ENCODE measurements around the gene DCTN4.
"Not testable (repeated sequence)": the region's sequence is repeated elsewhere in the genome, so short reads cannot be mapped to it uniquely, and the experiment has no call there.

The DCTN4 gene

GRCh38 chr5:150758531-150759333 lies at the start of gene DCTN4:
Gene DCTN4, minus strand, starts transcription at chr5:150759017. Its CDS starts 24 bp downstream, at chr5:150758993.
- DNase-seq (ENCODE audit: low spot score in 2 of 2) (peak; percentile 85 to 89), ATAC-seq (ENCODE audit: low read depth) (peak; percentile 88)
- Mint-ChIP-seq H3K27ac (no peak within 1 kb of the TSS), H3K4me1 (peaks cover 11% of the 10 kb centered on the region), H3K9me3 (peaks cover 2% of the 10 kb centered on the region), H3K4me3 (peak within 1 kb of the TSS; percentile 43), H3K36me3 (peaks cover 16% of the 10 kb centered on the region), H3K27me3 (peaks cover 4% of the 10 kb centered on the region)

DNA sequence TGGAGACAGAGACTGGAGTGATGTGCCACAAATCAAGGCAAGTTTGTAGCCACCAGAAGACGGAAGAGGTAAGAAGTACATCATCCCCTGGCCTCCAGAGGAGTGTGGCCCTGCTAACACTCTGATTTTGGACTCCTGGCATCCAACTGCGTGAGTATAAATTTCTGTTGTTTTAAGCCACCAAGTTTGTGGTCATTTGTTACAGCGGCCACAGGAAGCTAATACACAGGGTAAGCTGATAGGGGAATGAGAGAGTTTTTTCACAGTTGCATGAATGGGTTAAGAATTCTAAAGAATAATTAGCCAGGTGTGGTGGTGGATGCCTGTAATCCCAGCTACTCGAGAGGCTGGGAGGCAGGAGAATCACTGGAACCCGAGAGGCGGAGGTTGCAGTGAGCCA lies 45.6 kb upstream of the DCTN4 start:
- DNase-seq (ENCODE audit: low spot score in 2 of 2) (no peak), ATAC-seq (ENCODE audit: low read depth) (no peak)
- H3K27me3 Mint-ChIP-seq: peaks cover 9% of the 10 kb centered on the region
- H3K4me3 Mint-ChIP-seq: no peak overlapping the region
- no peak overlapping the region for H3K27ac Mint-ChIP-seq
- H3K36me3 Mint-ChIP-seq: peaks cover 5% of the 10 kb centered on the region
- peaks cover 4% of the 10 kb centered on the region for H3K9me3 Mint-ChIP-seq
- no peaks in the 10 kb centered on the region for H3K4me1 Mint-ChIP-seq

DNA sequence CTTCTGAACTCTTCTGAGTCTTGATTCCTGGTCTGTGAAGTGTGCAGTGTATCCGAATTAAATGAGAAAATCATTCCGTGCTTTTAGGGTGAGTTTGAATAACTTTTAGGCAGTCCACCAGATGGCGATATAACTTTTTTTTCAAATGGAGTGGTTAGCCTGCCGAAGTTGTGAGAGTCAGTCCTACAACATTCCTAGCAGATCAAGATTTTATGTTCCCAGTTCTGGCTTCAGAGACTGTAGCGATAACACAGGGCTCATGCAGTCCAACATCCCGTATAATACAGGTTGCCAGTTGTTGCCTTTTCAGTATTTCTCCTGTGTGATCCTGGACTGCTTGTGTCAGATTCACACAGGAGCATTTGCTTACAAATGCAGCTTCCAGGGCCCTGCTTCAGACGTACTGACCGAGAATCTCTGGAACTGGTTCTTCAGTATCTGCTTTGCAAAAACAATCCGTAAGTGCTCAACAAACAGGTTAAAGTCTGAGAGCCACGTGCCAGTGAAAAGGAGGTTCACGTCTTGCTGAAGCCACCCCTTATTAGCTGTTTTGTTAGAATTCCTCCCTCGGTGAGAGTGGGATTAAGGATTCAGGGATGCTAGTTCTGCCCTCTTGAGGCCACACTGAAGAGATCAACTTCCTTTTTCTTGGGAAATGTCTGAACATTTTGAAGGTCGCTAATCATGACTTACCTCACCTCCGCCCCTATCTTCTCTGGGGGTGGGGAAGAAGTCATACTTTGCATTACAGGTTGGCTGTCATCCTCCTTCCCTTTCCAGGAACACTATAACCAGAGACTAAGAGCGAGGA lies 42.5 kb upstream of the DCTN4 start:
- peaks cover 5% of the 10 kb centered on the region for H3K36me3 Mint-ChIP-seq
- H3K27ac Mint-ChIP-seq: no peak overlapping the region
- ATAC-seq (ENCODE audit: low read depth): peak; percentile 49
- no peak overlapping the region for H3K4me3 Mint-ChIP-seq
- no peaks in the 10 kb centered on the region for H3K4me1 Mint-ChIP-seq
- no peak for DNase-seq (ENCODE audit: low spot score in 2 of 2)
- H3K27me3 Mint-ChIP-seq: peaks cover 17% of the 10 kb centered on the region
- peaks cover 3% of the 10 kb centered on the region for H3K9me3 Mint-ChIP-seq

- peaks cover 18% of the 10 kb centered on the region for H3K27me3 Mint-ChIP-seq
- H3K27ac Mint-ChIP-seq: no peak overlapping the region
- H3K36me3 Mint-ChIP-seq: no peaks in the 10 kb centered on the region
- ATAC-seq (ENCODE audit: low read depth): no peak
- H3K9me3 Mint-ChIP-seq: no peaks in the 10 kb centered on the region
- no peaks in the 10 kb centered on the region for H3K4me1 Mint-ChIP-seq
- no peak overlapping the region for H3K4me3 Mint-ChIP-seq
- DNase-seq (ENCODE audit: low spot score in 2 of 2): no peak
These were observed 38.6 kb upstream of the DCTN4 start for GRCh38 chr5:150797384-150797783.

- DNase-seq (ENCODE audit: low spot score in 2 of 2) (no peak), ATAC-seq (ENCODE audit: low read depth) (no peak)
- no peaks in the 10 kb centered on the region for H3K36me3 Mint-ChIP-seq
- H3K4me3 Mint-ChIP-seq: no peak overlapping the region
- H3K9me3 Mint-ChIP-seq: no peaks in the 10 kb centered on the region
- peaks cover 26% of the 10 kb centered on the region for H3K27me3 Mint-ChIP-seq
- H3K4me1 Mint-ChIP-seq: no peaks in the 10 kb centered on the region
- no peak overlapping the region for H3K27ac Mint-ChIP-seq
These were observed 36.1 kb upstream of the DCTN4 start for GRCh38 chr5:150794927-150795326.

- not testable (repeated sequence) for H3K4me3 Mint-ChIP-seq; DNase-seq (ENCODE audit: low spot score in 2 of 2); ATAC-seq (ENCODE audit: low read depth); H3K9me3 Mint-ChIP-seq; H3K36me3 Mint-ChIP-seq; H3K4me1 Mint-ChIP-seq; H3K27ac Mint-ChIP-seq
- peaks cover 32% of the 10 kb centered on the region for H3K27me3 Mint-ChIP-seq
These were observed 34.6 kb upstream of the DCTN4 start for GRCh38 chr5:150793423-150793888.

DNA sequence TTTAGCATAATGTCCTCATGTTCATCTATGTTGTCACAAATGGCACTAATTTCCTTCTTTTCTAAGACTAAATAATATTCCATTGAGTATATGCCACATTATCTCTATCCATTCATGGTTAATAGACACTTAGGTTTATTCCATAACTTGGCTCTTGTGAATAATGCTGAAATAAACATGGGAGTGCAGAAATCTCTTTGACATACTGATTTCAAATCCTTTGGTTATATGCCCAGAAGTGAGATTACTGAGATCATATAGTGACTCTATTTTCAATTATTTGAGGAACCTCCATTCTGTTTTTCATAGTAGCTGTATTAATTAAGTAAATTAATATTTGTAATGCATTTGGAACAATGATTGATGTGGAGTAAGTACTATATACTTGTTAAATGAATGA lies 32.7 kb upstream of the DCTN4 start:
- Mint-ChIP-seq H3K36me3 (no peaks in the 10 kb centered on the region), H3K4me3 (no peak overlapping the region), H3K9me3 (no peaks in the 10 kb centered on the region), H3K27ac (no peak overlapping the region), H3K4me1 (no peaks in the 10 kb centered on the region), H3K27me3 (peaks cover 25% of the 10 kb centered on the region)
- no peak for DNase-seq (ENCODE audit: low spot score in 2 of 2)
- ATAC-seq (ENCODE audit: low read depth): no peak

DNA sequence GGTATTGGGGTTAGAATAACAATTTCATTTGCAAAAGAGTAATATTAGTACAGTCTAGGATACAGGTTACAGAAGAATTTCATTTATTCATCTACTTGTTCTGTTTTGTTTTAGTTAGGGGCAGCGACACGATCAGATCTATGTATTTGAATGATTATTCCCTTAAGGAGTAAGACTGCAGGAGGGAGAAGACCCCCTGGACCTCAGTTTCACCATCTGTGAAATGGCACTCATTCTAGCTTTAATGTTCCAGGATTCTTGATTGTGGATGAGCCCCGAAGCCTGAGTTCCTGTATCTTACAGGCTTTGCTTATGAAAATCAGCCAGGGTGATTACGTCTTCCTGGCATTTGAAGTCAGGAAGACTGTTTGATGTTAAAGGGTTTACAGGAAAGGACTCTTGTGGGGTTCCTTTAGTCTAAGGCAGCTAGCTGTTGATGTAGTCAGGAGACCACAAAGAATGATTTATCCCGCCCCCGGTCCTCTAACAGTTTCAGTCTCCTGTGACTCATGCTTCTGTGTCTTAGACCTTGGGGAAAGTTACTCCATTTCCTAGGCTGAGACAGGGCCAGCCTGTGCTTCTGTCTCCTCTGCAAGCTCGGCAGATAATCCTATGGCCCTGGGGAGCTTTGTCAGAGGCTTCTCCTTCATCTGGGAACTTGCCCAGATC lies 31.3 kb upstream of the DCTN4 start:
- H3K27ac Mint-ChIP-seq: no peak overlapping the region
- peaks cover 2% of the 10 kb centered on the region for H3K36me3 Mint-ChIP-seq
- ATAC-seq (ENCODE audit: low read depth): no peak
- H3K27me3 Mint-ChIP-seq: peaks cover 24% of the 10 kb centered on the region
- H3K4me3 Mint-ChIP-seq: no peak overlapping the region
- no peaks in the 10 kb centered on the region for H3K4me1 Mint-ChIP-seq
- peaks cover 2% of the 10 kb centered on the region for H3K9me3 Mint-ChIP-seq
- no peak for DNase-seq (ENCODE audit: low spot score in 2 of 2)

DNA sequence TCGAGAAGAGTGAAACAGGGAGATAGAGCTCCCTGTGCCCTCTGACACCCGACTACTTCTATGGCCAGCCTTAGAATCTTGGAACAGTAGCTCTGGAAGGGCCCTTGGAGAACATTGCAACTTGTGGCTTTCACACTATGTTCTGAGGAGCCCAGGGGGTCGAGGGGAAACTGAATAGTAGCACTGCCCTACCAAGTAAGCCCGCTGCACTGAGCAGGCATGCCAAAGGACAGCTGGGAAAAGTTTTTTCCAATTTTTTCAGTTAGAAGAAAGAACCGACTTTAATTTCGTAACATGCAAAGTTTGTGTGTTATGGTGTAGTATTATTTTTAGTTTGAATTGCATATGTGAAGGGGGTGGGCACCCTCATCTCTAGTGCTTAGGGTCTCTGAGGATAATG lies 30.6 kb upstream of the DCTN4 start:
- no peak overlapping the region for H3K4me3 Mint-ChIP-seq
- H3K27me3 Mint-ChIP-seq: peaks cover 23% of the 10 kb centered on the region
- no peak for DNase-seq (ENCODE audit: low spot score in 2 of 2)
- no peaks in the 10 kb centered on the region for H3K4me1 Mint-ChIP-seq
- peaks cover 2% of the 10 kb centered on the region for H3K36me3 Mint-ChIP-seq
- ATAC-seq (ENCODE audit: low read depth): no peak
- H3K9me3 Mint-ChIP-seq: peaks cover 2% of the 10 kb centered on the region
- no peak overlapping the region for H3K27ac Mint-ChIP-seq

DNA sequence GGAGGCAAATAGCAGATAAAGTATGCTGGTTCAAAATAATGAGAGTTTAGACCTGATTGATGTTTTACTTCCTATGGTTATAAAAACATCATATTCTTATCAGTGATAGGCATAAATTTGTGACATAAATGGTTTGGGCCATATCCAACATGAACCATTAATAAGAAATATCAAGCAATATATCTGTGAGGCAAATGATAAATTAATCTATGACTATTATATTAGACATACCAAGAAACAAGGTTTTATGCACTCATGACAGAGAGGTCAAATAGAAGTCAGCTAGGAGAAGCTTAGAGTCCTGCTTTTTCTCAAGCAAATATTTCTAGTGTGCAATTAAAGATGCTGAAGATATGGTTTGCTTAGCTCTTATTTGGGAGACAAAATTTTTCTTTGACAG lies 30.2 kb upstream of the DCTN4 start:
- ATAC-seq (ENCODE audit: low read depth) (no peak), DNase-seq (ENCODE audit: low spot score in 2 of 2) (no peak)
- Mint-ChIP-seq H3K27me3 (peaks cover 20% of the 10 kb centered on the region), H3K36me3 (peaks cover 2% of the 10 kb centered on the region), H3K27ac (no peak overlapping the region), H3K4me1 (no peaks in the 10 kb centered on the region), H3K9me3 (peaks cover 2% of the 10 kb centered on the region), H3K4me3 (no peak overlapping the region)

- ATAC-seq (ENCODE audit: low read depth) (no peak), DNase-seq (ENCODE audit: low spot score in 2 of 2) (no peak)
- Mint-ChIP-seq H3K27ac (no peak overlapping the region), H3K4me3 (no peak overlapping the region), H3K9me3 (peaks cover 2% of the 10 kb centered on the region), H3K4me1 (no peaks in the 10 kb centered on the region), H3K36me3 (peaks cover 2% of the 10 kb centered on the region), H3K27me3 (peaks cover 16% of the 10 kb centered on the region)
These were observed 28.8 kb upstream of the DCTN4 start for GRCh38 chr5:150787656-150788055.

GRCh38 chr5:150786876-150787275 lies 28.1 kb upstream of the DCTN4 start:
- no peak for DNase-seq (ENCODE audit: low spot score in 2 of 2)
- Mint-ChIP-seq H3K4me1 (no peaks in the 10 kb centered on the region), H3K9me3 (peaks cover 2% of the 10 kb centered on the region), H3K27me3 (peaks cover 14% of the 10 kb centered on the region), H3K4me3 (no peak overlapping the region), H3K36me3 (peaks cover 2% of the 10 kb centered on the region), H3K27ac (no peak overlapping the region)
- no peak for ATAC-seq (ENCODE audit: low read depth)

DNA sequence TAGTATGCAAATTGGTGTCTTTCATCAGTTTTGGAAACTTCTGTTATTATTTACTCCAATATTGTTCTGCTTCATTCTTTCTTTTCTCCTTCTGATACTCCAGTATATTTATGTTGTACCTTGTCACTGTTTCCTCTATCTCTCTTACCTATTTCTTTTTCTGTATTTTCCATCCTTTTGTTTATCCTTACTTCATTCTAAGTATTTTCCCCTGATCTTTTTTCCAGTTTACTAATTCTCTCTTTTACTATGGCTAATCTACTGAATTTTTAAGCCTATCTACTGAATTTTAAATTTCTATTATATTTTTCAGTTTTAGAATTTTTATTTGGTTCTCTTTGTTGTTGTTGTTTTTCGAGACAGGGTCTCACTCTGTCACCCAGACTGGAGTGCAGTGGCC lies 27.1 kb upstream of the DCTN4 start:
- Mint-ChIP-seq H3K27ac (no peak overlapping the region), H3K36me3 (peaks cover 2% of the 10 kb centered on the region), H3K27me3 (peaks cover 12% of the 10 kb centered on the region), H3K4me3 (no peak overlapping the region), H3K4me1 (no peaks in the 10 kb centered on the region), H3K9me3 (peaks cover 2% of the 10 kb centered on the region)
- ATAC-seq (ENCODE audit: low read depth): no peak
- DNase-seq (ENCODE audit: low spot score in 2 of 2): no peak

GRCh38 chr5:150783422-150783928 lies 24.7 kb upstream of the DCTN4 start:
- Mint-ChIP-seq H3K27me3 (peaks cover 5% of the 10 kb centered on the region), H3K4me3 (no peak overlapping the region), H3K27ac (no peak overlapping the region), H3K9me3 (peaks cover 2% of the 10 kb centered on the region), H3K4me1 (peaks cover 11% of the 10 kb centered on the region), H3K36me3 (peaks cover 2% of the 10 kb centered on the region)
- DNase-seq (ENCODE audit: low spot score in 2 of 2) (no peak), ATAC-seq (ENCODE audit: low read depth) (no peak)
